Bronchial epithelial cell (primary cell): ENCODE results near the gene CYP4B1. TPM values are rescaled to one million over a fixed set of nuclear protein-coding genes. Genes with fewer than 3 reads are reported as not detected.
A peak's percentile ranks its signal among the peaks of the same experiment; 100 is the strongest.

Experiments used
- DNase-seq: peaks from one replicate; pipeline ENCODE4 v3.0.0-alpha.2; 2010; ENCODE audit warnings: low read depth
- FAIRE-seq: peaks from 2 replicates; lab custom pipeline; 2011; peaks lifted over from hg19 to GRCh38; lab: Jason Lieb, UNC
- H3K27me3 ChIP-seq: 2 replicates; pipeline ENCODE4 v1.5.1; 2011; ENCODE audit warnings: low read length; ENCODE audit not compliant: control insufficient read depth, insufficient read depth
- H3K36me3 ChIP-seq: 2 replicates; pipeline ENCODE4 v1.5.1; 2011; ENCODE audit warnings: low read length; ENCODE audit not compliant: control insufficient read depth, insufficient read depth
- H3K4me3 ChIP-seq: 2 replicates; pipeline ENCODE4 v1.5.1; 2011; ENCODE audit warnings: mild to moderate bottlenecking, low read depth, low read length, control low read depth
- CTCF ChIP-seq: IDR thresholded peaks from 2 replicates; pipeline ENCODE4 v1.5.1; 2011; ENCODE audit warnings: mild to moderate bottlenecking, moderate library complexity, low read length, control low read depth, inconsistent platforms; ENCODE audit not compliant: insufficient read depth, severe bottlenecking
- total RNA-seq: library from RNA; depleted of rRNA; stranded (reverse); fragments of >200 nt; gene quantifications from 2 replicates; pipeline ENCODE4 v1.2.1, GENCODE V29; 2014

Gene CYP4B1
- total RNA-seq, 1 donor from 2014 or later = not detected

DNA sequence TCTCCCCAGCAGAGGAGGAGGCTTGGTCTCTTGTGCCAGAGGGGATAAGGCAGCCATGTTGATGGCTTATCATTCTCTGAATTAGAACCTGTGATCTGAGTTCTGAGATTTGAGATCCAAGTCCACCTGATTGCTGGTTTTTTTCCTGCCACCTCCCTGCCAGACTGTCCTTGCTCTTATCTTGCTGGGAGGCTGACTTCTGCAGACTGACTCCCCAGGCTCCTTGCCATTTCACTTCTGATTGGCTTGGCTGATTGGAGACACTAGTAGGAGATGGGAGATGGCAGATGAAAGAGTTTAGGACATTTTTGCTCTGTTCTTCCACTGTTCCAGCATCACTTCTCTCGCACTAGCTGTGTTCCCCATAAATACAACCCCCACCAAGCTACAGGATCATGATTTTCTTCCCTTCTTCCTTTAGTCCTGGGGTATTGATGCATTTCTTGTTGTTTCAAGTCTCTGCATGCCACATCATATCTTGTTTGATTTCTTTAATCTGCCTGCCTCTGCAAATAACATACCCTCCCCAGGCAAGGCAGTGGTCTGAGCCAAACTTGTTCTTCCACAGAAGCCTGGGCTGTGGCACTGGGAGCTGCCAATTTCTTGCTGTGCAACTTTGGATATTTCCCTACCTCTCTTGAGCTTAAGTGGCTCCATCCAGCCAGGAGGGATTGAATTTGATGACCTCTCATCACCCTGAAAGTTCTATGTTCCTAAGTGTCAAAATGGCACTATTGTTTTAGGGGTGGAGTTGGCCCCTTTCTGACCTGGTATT lies 963 bp upstream of the CYP4B1 start:
- Histone ChIP-seq H3K27me3 (no peaks in the 10 kb centered on the region), H3K36me3 (no peaks in the 10 kb centered on the region), H3K4me3 (no peak overlapping the region)
- TF ChIP-seq CTCF = no peak
- DNase-seq (peak; percentile 54), FAIRE-seq (no peak)

DNA sequence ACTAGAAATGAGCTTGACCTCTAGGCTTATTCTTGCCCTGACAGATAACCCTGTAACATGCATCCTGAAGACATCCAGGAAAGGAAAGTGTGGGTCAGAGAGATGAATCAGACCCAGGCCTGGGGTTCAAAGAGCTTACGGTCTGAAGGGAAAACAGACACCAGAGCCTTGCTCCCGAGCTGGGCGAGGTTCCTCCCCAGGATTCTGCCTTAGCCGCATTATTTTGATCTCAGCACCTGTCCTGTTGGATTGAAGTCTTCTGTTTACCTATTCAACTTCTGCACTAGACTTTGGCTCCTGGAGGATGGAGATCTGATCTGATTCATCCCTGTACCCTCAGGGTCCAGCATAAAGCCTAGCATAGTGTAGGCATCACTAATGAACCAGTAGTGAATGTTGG lies 1.9 kb downstream of the CYP4B1 start:
- no peak overlapping the region for H3K4me3 ChIP-seq
- H3K27me3 ChIP-seq = no peaks in the 10 kb centered on the region
- FAIRE-seq (peak; percentile 36), DNase-seq (no peak)
- H3K36me3 ChIP-seq = no peaks in the 10 kb centered on the region
- TF ChIP-seq CTCF = no peak

GRCh38 chr1:46801323-46802055 lies 2.6 kb downstream of the CYP4B1 start:
- Histone ChIP-seq H3K4me3 (no peak overlapping the region), H3K36me3 (no peaks in the 10 kb centered on the region), H3K27me3 (no peaks in the 10 kb centered on the region)
- TF ChIP-seq CTCF = no peak
- DNase-seq (no peak), FAIRE-seq (no peak)

DNA sequence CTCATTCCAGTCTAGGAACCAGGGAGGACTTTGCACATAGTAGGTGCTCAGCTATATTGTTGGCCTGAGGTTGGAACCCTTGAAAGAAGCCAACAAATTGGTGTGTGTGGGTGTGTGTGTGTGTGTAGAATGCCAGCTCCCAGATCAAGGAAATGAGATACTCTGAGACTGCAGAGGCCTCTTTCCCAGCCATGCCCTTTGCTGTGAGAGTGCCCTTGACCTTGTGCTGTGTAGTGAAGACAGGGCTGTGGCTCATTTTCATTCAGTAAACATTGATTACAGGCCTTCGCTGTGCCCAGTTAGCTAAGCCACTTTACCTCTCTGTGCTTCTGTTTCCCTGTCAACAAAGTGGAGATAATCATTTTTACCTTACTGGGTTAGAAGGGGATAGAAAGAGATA lies 3.2 kb downstream of the CYP4B1 start:
- Histone ChIP-seq H3K36me3 (no peaks in the 10 kb centered on the region), H3K4me3 (no peak overlapping the region), H3K27me3 (no peaks in the 10 kb centered on the region)
- no peak for FAIRE-seq
- TF ChIP-seq CTCF = no peak
- DNase-seq = no peak

- FAIRE-seq (peak; percentile 36), DNase-seq (no peak)
- H3K27me3 ChIP-seq = no peaks in the 10 kb centered on the region
- H3K36me3 ChIP-seq = no peaks in the 10 kb centered on the region
- H3K4me3 ChIP-seq = no peak overlapping the region
- no peak for TF ChIP-seq CTCF
Observed at GRCh38 chr1:46802901-46803574, 4.2 kb downstream of the CYP4B1 start.
